Right cardiac atrium (tissue), 5 donors: ENCODE measurements around the gene SUPT20HL1. TPM values are rescaled to one million over a fixed set of nuclear protein-coding genes. Genes with fewer than 3 reads are reported as not detected.
A peak's percentile ranks its signal among the peaks of the same experiment; 100 is the strongest.
"Not testable (repeated sequence)": the region's sequence is repeated elsewhere in the genome, so short reads cannot be mapped to it uniquely, and the experiment has no call there.

Experiments used
- ATAC-seq, 2 donors: fragments of 200-7000 bp; cut with Tn5 transposase; one replicate each; pipeline versions ENCODE4 v1.8.0 to v1.9.1; 2020; ENCODE audit warnings: moderate library complexity in 2 of 2, mild to moderate bottlenecking in 1 of 2
- DNase-seq, 3 donors: peaks; one replicate each; pipeline ENCODE4 v3.0.0-alpha.2; 2020
- H3K27ac ChIP-seq: one replicate; pipeline ENCODE4 v1.5.1; 2013; ENCODE audit warnings: mild to moderate bottlenecking, low read length, control low read depth, moderate library complexity
- H3K27me3 ChIP-seq: one replicate; pipeline ENCODE4 v1.6.1; 2013; ENCODE audit not compliant: control insufficient read depth, insufficient read depth
- H3K4me1 ChIP-seq: one replicate; pipeline ENCODE4 v1.6.1; 2013; ENCODE audit warnings: low read length; ENCODE audit not compliant: control insufficient read depth, insufficient read depth
- H3K4me3 ChIP-seq: one replicate; pipeline ENCODE4 v1.5.1; 2013; ENCODE audit warnings: low read length, control low read depth
- H3K9me3 ChIP-seq: one replicate; pipeline ENCODE4 v1.6.1; 2013; ENCODE audit warnings: low read length; ENCODE audit not compliant: control insufficient read depth
- WGBS: extraction: QIAGEN DNeasy Blood & Tissue Kit; methylation state at CpG from one replicate; pipeline ENCODE4 v1.1.7; 2013; 5-methylcytosine and 5-hydroxymethylcytosine counted together
- intact Hi-C, 4 donors: fragments of 100-400 bp; cut with DNase I; formaldehyde crosslinking; loops; one replicate each; pipeline versions ENCODE4 v1.11.0 to v1.14.0; 2022 to 2023
- long read RNA-seq, 4 donors: library from polyadenylated mRNA; unstranded; transcript quantifications; one replicate each; pipeline ENCODE4 v2.0.0, GENCODE V29; 2020 to 2021
- polyA plus RNA-seq: library from polyadenylated mRNA; stranded (reverse); fragments of 200-250 nt; gene quantifications from one replicate; pipeline ENCODE4 v1.2.3, GENCODE V29; 2013
- total RNA-seq, 4 donors: library from RNA; stranded (reverse); fragmentation: NEBNext Ultra II Directional; extraction: Animal tissue kit (Norgen Biotek cat#: 25700); gene quantifications; one replicate each; pipeline ENCODE4 v1.2.1, GENCODE V29; 2021
- donor health status: healthy with polysubstance abuse.
- donor health status: DM: no; HTN: yes; CAD: no.
- donor health status: DM: no; HTN: no; CAD: no.
- donor health status: DM: no; HTN: yes; CAD: no; lungs with severe emphysema.
- donor health status: DM: yes; HTN: yes; CAD: no.

The SUPT20HL1 gene
- total RNA-seq: not detected
- not detected for polyA plus RNA-seq
- long read RNA-seq, donor 1: 0 reads
- long read RNA-seq, donor 2: 0 reads
- long read RNA-seq, donor 3: 0 reads
- long read RNA-seq, donor 4: 0 reads

DNA sequence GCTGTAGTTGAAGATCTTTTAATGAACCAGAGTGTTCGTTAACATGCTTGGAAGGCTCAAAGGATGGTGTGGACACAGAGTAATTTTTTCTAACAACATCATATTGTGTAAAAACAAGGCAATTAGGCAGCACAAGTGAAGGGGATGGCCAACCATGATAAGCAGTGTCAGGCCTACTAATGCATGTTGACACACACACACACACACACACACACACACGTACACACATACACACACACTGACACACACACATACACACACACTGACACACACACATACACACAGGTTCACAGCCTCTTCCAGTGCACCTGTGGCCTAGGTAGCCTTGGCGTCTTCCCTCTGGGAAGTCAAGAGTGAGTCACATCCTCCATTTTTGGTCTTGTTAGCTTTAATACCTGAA lies at the start of gene SUPT20HL1:
Gene SUPT20HL1, plus strand, starts transcription at position 368 of the 400 bp plus-strand sequence. CDS start 2,122 bp downstream, outside the sequence.
- Histone ChIP-seq H3K9me3 (no peaks in the 10 kb centered on the region), H3K4me3 (no peak within 1 kb of the TSS), H3K4me1 (no peaks in the 10 kb centered on the region), H3K27ac (no peak within 1 kb of the TSS), H3K27me3 (no peaks in the 10 kb centered on the region)
- DNase-seq: no peak
- WGBS: 85% methylated on average over 3 of the region's 3 CpGs
- ATAC-seq: no peak
- intact Hi-C loops: no loop called here

DNA sequence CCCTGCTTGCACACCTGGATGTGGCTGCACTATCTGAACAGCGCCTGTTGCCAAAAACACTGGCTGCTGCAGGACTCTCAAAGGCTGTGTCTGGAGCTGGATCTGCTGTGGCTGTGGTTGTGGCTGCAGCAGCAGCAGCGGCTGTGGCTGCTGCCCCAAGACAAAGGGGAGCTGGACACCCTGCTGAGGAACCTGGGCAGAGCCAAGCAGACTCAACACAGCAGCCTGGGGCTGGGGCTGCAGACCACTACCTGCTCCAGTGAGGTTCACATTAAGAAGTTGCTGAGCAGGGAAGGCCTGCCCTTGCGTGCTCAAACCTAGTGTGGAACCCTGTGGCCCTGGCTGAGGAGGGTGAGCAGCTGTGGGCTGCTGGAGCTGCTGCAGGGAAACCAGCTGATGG lies 49.5 kb upstream of the SUPT20HL1 start:
- H3K27me3 ChIP-seq, ATAC-seq, H3K9me3 ChIP-seq, H3K4me1 ChIP-seq, H3K4me3 ChIP-seq, intact Hi-C loops, H3K27ac ChIP-seq: not testable (repeated sequence)
- peak in 1 of 3 donors; percentile 0 for DNase-seq
- 77% methylated on average over 3 of the region's 3 CpGs for WGBS

DNA sequence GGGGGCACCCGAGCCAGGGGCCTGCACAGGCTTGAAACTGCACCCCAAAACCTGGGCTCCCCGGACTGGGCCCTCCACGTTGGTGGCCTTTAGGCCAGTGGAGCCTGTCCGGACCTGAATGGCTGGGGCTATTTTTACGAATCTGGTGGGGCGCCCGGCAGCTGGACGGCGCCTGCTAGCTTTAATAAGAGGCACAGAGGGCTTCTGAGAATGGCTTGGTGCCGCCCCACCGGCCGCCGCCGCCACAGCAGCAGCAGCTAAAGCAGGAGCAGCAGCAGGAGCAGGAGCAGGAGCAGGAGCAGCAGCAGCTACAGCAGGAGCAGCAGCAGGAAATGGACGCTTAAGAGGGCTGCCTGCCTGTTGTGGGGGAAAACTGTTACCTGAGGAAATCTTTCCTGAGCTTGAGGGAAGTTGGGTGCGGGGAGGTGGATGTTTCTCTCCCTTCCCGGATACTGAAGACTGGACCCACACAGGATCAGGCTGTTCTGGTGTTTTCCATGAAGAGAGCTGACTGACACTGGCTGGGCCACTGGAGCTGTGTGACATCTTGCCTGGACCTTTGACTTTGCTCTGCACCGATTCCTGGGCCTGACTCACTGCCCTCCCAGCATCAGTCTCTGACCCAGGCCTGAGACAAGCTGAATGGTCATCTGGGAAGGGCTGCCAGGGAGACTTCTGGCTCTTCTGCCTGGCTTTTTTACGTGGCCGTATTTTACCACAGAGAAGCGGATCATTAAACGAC lies 48.8 kb upstream of the SUPT20HL1 start:
- H3K27me3 ChIP-seq, H3K4me1 ChIP-seq, intact Hi-C loops, H3K4me3 ChIP-seq, H3K9me3 ChIP-seq, H3K27ac ChIP-seq: not testable (repeated sequence)
- peak in 1 of 2 donors; percentile 55 for ATAC-seq
- DNase-seq: peak in 1 of 3 donors; percentile 20
- WGBS: 73% methylated on average over 19 of the region's 22 CpGs

DNA sequence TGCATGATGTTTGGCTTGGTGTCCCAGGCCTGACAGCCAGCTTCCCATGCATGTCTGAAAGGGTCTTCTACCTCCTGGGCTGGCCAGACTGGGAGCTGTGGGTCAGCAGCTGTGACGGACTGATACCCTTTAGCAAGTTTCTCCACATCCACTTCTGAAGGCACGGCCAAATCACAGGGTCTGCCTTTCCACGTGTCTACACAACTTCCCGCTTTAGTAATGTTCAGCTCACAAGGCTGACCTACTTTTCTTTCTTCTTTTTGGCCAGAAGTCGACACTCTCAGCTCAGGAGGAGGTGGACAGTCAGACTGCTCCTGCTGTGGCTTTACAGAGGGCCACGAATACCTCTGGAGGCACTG lies 48.2 kb upstream of the SUPT20HL1 start:
- H3K4me1 ChIP-seq, H3K27me3 ChIP-seq, H3K4me3 ChIP-seq, intact Hi-C loops, H3K9me3 ChIP-seq, H3K27ac ChIP-seq: not testable (repeated sequence)
- WGBS: 65% methylated on average over 2 of the region's 6 CpGs
- DNase-seq (peak in 1 of 3 donors; percentile 7), ATAC-seq (peak in 1 of 2 donors; percentile 32)

DNA sequence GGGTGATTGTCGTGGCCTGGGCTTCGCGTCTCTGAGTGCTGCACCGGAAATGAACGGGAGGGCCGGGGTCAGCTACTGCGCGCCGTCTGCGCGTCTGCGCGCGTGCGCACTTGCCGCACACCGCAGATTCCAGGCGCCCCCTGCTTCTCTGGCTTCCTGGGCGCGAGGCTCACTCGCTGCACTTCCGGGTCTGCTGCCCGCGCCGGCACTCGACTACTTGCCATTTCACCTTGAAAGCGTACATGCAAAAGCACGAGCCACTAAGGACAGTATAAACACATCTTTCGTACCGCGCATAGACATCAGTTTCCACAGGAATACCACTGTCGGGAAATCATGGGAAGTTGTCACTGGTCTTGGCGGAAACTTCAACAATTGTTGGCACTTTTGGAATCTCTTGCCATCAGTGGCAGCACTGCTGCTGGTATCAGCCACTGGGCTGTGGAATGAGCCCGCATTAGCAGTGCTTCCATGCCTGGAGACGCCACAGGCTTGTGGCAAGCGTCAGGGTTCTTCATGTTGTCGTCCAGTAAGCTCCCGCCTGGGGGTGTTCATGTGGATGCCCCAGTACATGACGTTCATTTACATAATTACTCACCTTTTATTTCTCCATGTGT lies 46.3 kb upstream of the SUPT20HL1 start, which contains the start of gene SUPT20HL2:
Gene SUPT20HL2, minus strand, starts transcription at position 51 of the 617 bp plus-strand sequence. CDS start 754 bp downstream, outside the sequence.
- H3K27me3 ChIP-seq: no peaks in the 10 kb centered on the region
- no peak within 1 kb of the TSS for H3K27ac ChIP-seq
- intact Hi-C loops: no loop called here
- no peaks in the 10 kb centered on the region for H3K4me1 ChIP-seq
- no peak within 1 kb of the TSS for H3K4me3 ChIP-seq
- DNase-seq (peak in 1 of 3 donors; percentile 25), ATAC-seq (no peak)
- H3K9me3 ChIP-seq: no peaks in the 10 kb centered on the region
- WGBS: 97% methylated on average over 39 of the region's 39 CpGs

GRCh38 chrX:24316111-24316510 lies 44.3 kb upstream of the SUPT20HL1 start:
- no peaks in the 10 kb centered on the region for H3K9me3 ChIP-seq
- no peaks in the 10 kb centered on the region for H3K27me3 ChIP-seq
- DNase-seq (no peak), ATAC-seq (no peak)
- no peak overlapping the region for H3K4me3 ChIP-seq
- intact Hi-C loops: no loop called here
- no peak overlapping the region for H3K27ac ChIP-seq
- 97% methylated on average over 1 of the region's 1 CpG for WGBS
- no peaks in the 10 kb centered on the region for H3K4me1 ChIP-seq

DNA sequence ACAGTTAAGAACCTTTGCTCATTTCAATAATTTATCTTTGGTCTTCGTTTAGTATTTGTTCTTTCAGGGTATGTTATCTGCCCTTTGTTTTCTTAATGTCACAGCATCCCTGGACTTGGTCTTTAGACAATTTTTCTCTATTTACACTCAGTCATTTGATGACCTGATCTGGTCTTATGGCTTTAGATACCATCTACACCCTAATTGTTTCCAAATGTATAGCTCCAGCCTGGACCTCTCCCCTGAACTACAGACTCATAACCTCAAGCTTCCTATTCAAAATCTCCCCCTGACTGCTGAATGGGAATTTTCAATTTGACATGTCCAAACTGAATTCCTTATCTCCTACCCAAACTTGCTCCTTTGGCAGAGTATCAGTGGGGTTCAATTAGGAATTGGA lies 42.9 kb upstream of the SUPT20HL1 start:
- 48% methylated on average over 1 of the region's 1 CpG for WGBS
- intact Hi-C loops: no loop called here
- Histone ChIP-seq H3K27ac (no peak overlapping the region), H3K4me1 (no peaks in the 10 kb centered on the region), H3K27me3 (no peaks in the 10 kb centered on the region), H3K9me3 (no peaks in the 10 kb centered on the region), H3K4me3 (no peak overlapping the region)
- ATAC-seq (no peak), DNase-seq (no peak)

DNA sequence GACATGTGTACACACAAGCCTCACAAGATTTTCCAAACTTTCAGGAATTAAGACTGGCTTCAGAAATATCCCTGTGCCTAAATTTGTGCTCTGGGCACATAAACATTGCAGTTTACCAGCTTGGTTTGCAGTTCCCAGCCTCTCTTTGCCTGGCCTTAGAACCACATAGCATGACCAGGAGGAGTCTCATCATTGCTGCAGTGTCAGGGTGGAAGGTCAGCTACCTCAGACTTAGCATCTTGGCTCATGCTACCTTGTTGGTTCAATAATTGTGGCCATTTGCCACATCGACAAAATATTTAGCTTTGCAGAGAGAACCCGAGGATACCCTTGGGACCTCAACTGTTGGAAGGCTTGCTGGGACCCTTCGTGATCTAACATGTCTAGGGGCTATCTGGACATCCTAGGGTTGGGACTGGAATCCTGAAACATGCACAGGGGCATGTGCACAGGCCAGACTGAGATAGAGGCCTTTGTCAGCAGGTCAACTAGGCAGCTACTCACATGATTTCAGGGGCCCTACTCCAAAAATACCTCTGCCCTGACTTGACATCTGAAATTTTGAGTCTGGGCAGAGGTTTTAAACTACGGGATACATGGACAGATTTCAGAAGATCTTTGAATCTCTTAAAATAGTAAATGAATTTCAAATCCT lies 38.6 kb upstream of the SUPT20HL1 start:
- 85% methylated on average over 4 of the region's 4 CpGs for WGBS
- no peak overlapping the region for H3K27ac ChIP-seq
- no peaks in the 10 kb centered on the region for H3K4me1 ChIP-seq
- intact Hi-C loops: no loop called here
- no peaks in the 10 kb centered on the region for H3K27me3 ChIP-seq
- H3K4me3 ChIP-seq: no peak overlapping the region
- DNase-seq (no peak), ATAC-seq (no peak)
- no peaks in the 10 kb centered on the region for H3K9me3 ChIP-seq

GRCh38 chrX:24325231-24325630 lies 35.2 kb upstream of the SUPT20HL1 start:
- H3K27me3 ChIP-seq: no peaks in the 10 kb centered on the region
- 92% methylated on average over 1 of the region's 1 CpG for WGBS

GRCh38 chrX:24332878-24333277 lies 27.6 kb upstream of the SUPT20HL1 start:
- ATAC-seq: no peak
- intact Hi-C loops: no loop called here
- WGBS: 56% methylated on average over 4 of the region's 4 CpGs

More at GRCh38 chrX:24325231-24325630, 35.2 kb upstream of the SUPT20HL1 start:
- Histone ChIP-seq H3K9me3 (no peaks in the 10 kb centered on the region), H3K4me1 (no peaks in the 10 kb centered on the region), H3K4me3 (no peak overlapping the region), H3K27ac (no peak overlapping the region)
- ATAC-seq (no peak), DNase-seq (no peak)
- intact Hi-C loops: no loop called here

DNA sequence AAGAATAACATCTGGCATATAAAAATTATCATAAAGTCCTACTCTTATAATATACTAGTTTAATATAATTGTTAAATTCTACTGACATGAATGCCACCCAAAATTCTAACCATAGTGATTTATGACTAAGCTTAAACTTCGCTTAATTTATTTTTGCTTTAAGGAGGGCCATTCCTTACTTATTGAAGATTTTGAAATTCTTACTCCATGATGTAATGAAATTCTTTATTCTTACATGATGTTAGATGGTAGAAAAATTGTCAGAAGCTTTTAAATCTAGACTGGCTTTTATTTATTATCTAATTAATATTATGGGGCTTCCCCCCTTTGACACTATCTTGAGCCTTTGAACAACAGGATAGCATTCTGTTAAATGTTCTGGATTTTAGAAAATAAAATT lies 27.1 kb upstream of the SUPT20HL1 start:
- no peaks in the 10 kb centered on the region for H3K27me3 ChIP-seq
- H3K4me3 ChIP-seq: no peak overlapping the region
- no peak for ATAC-seq
- no peaks in the 10 kb centered on the region for H3K4me1 ChIP-seq
- DNase-seq: no peak
- no peaks in the 10 kb centered on the region for H3K9me3 ChIP-seq
- intact Hi-C loops: no loop called here
- no peak overlapping the region for H3K27ac ChIP-seq
- WGBS: 67% methylated on average over 1 of the region's 1 CpG

More at GRCh38 chrX:24332878-24333277, 27.6 kb upstream of the SUPT20HL1 start:
- DNase-seq: no peak
- H3K4me1 ChIP-seq: no peaks in the 10 kb centered on the region
- no peak overlapping the region for H3K27ac ChIP-seq
- H3K27me3 ChIP-seq: no peaks in the 10 kb centered on the region
- H3K9me3 ChIP-seq: no peaks in the 10 kb centered on the region
- H3K4me3 ChIP-seq: no peak overlapping the region
